ENCODE measurements around the gene AKAP10. TPM values are rescaled to one million over a fixed set of nuclear protein-coding genes. Genes with fewer than 3 reads are reported as not detected.

The AKAP10 gene
- total and polyA plus RNA-seq, 2 of the 8 experiments (the other 6 are each of a cell fraction or from before 2014, with no cell fraction given): 13.3 to 27.0 TPM

DNA sequence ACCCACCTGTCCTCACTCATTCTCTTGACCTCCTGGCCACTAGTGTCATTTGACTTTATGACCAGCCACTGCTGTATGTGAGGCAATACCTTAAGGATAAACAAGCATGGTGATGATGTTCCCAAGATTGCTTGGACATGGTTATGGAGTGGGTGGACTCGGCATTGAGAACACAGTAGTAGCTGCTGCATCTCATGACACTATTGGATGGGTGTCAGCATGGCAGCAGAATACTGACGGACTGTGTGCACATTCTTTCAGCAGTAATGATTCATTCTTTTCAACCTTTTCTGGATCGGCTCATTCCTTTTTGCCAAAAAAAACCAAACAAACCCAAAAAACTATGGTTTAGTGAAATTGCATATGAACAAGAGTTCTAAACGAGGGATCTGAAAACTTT, 45.1 kb upstream of the AKAP10 start:
- CTCF ChIA-PET (ENCODE audit: partially characterized antibody): interaction anchor here (1.1 kb wide), 1 partner anchor 11 kb away, joined by 3 read pairs; no protein-coding TSS in a partner anchor
- Histone ChIP-seq H4K91ac (replicated peaks; ENCODE audit: insufficient read length, low read length) (no peak overlapping the region), H3K4me2 (ENCODE audit: insufficient read depth in 1 of 2, low read depth in 2 of 2, low read length in 2 of 2) (no peak overlapping the region), H3K4me3 (ENCODE audit: extremely low read depth in 1 of 4, insufficient read depth in 2 of 4, low read depth in 3 of 4, low read length in 4 of 4) (no peak overlapping the region), H3K79me2 (ENCODE audit: control insufficient read depth in 1 of 2, insufficient read depth in 2 of 2, low read length in 2 of 2) (no peaks in the 10 kb centered on the region), H3K4ac (replicated peaks; ENCODE audit: insufficient read length, low read depth, low read length) (no peak overlapping the region), H4K20me1 (replicated peaks in 1 of 2; ENCODE audit: control insufficient read depth in 1 of 2, insufficient read depth in 2 of 2, low read length in 2 of 2) (no peaks in the 10 kb centered on the region), H3K23me2 (ENCODE audit: low read depth, low read length) (no peaks in the 10 kb centered on the region), H3K4me1 (replicated peaks in 1 of 4; ENCODE audit: control insufficient read depth in 3 of 4, insufficient read depth in 4 of 4, low read length in 3 of 4) (no peaks in the 10 kb centered on the region), H2BK120ac (replicated peaks; ENCODE audit: low read depth, low read length) (no peak overlapping the region), H2BK20ac (ENCODE audit: low read length) (no peak overlapping the region), H2AFZ (ENCODE audit: low read length) (no peak overlapping the region), H2BK15ac (ENCODE audit: low read length) (no peak overlapping the region), H2BK5ac (ENCODE audit: low read depth, low read length) (no peak overlapping the region), H3K27me3 (replicated peaks in 1 of 4; ENCODE audit: control insufficient read depth in 3 of 4, extremely low read depth in 1 of 4, insufficient read depth in 3 of 4, low read length in 3 of 4) (no peaks in the 10 kb centered on the region), H2BK12ac (ENCODE audit: low read depth, low read length) (no peak overlapping the region), H3K27ac (ENCODE audit: low read depth, low read length) (no peak overlapping the region), H3K36me3 (ENCODE audit: control insufficient read depth in 2 of 4, insufficient read depth in 4 of 4, low read length in 3 of 4) (no peaks in the 10 kb centered on the region), H3K9me3 (ENCODE audit: insufficient read depth in 2 of 2, low read depth in 1 of 2, low read length in 1 of 2) (no peaks in the 10 kb centered on the region), H3K18ac (ENCODE audit: extremely low read depth, low read length) (no peak overlapping the region), H2AK5ac (ENCODE audit: low read depth, low read length) (no peak overlapping the region), H3K23ac (ENCODE audit: insufficient read length) (no peak overlapping the region), H4K8ac (ENCODE audit: extremely low read depth, insufficient read depth, low read length) (no peak overlapping the region), H4K5ac (ENCODE audit: insufficient read length, low read depth, low read length) (no peak overlapping the region), H3K9ac (replicated peaks in 1 of 4; ENCODE audit: extremely low read depth in 1 of 4, low read depth in 3 of 4, low read length in 3 of 4) (no peak overlapping the region), H3K14ac (ENCODE audit: insufficient read length) (no peak overlapping the region), H3K56ac (replicated peaks; ENCODE audit: insufficient read length, low read depth, low read length) (no peak overlapping the region), H3K79me1 (ENCODE audit: low read depth, low read length) (no peaks in the 10 kb centered on the region)
- no peak for DNase-seq (ENCODE audit: low read depth in 1 of 2, low spot score in 2 of 2)
- WGBS, 2 experiments (ENCODE audit: extremely low coverage in 1 of 2, insufficient coverage in 1 of 2, insufficient read length in 1 of 2, insufficient replicate concordance in 2 of 2, low coverage in 1 of 2, low lambda C conversion rate in 2 of 2, missing lambda C conversion rate in 1 of 2): 83% methylated on average over 4 of the region's 4 CpGs; no CpG with 5 or more reads in 1 of the 2 experiments
- POLR2A ChIA-PET (ENCODE audit: partially characterized antibody): no interaction called here
- FAIRE-seq: no peak
- no peak for TF ChIP-seq HDAC2 (IDR thresholded peaks at IDR 0.05; ENCODE audit: borderline replicate concordance in 1 of 2, low read depth in 2 of 2, low read length in 2 of 2)
- TF ChIP-seq GTF2F1 (IDR thresholded peaks at IDR 0.05; ENCODE audit: borderline replicate concordance, low read depth, low read length): no peak
- TF ChIP-seq, protein P1, sequence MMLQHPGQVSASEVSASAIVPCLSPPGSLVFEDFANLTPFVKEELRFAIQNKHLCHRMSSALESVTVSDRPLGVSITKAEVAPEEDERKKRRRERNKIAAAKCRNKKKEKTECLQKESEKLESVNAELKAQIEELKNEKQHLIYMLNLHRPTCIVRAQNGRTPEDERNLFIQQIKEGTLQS (IDR thresholded peaks at IDR 0.05; ENCODE audit: insufficient read depth, low read depth, low read length): no peak
- TF ChIP-seq, protein P2, sequence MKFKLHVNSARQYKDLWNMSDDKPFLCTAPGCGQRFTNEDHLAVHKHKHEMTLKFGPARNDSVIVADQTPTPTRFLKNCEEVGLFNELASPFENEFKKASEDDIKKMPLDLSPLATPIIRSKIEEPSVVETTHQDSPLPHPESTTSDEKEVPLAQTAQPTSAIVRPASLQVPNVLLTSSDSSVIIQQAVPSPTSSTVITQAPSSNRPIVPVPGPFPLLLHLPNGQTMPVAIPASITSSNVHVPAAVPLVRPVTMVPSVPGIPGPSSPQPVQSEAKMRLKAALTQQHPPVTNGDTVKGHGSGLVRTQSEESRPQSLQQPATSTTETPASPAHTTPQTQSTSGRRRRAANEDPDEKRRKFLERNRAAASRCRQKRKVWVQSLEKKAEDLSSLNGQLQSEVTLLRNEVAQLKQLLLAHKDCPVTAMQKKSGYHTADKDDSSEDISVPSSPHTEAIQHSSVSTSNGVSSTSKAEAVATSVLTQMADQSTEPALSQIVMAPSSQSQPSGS (IDR thresholded peaks at IDR 0.05; ENCODE audit: low read length): no peak
- TF ChIP-seq EP300 (IDR thresholded peaks at IDR 0.05; ENCODE audit: borderline replicate concordance in 1 of 2, low read depth in 2 of 2, low read length in 2 of 2): no peak
- TF ChIP-seq POLR2A (IDR thresholded peaks at IDR 0.05; ENCODE audit: control extremely low read depth in 1 of 2, low read depth in 2 of 2, low read length in 2 of 2): no peak
- TF ChIP-seq SRF (IDR thresholded peaks at IDR 0.05; ENCODE audit: low read depth, low read length): no peak
- no peak for TF ChIP-seq SIX5 (IDR thresholded peaks at IDR 0.05; ENCODE audit: low read depth, low read length)
- no peak for TF ChIP-seq PHF8 (conservative IDR thresholded peaks at IDR 0.05; ENCODE audit: low read depth, low read length)

All from H1 (cell line).